Measurements from ENCODE around the gene SLC24A3.

SLC24A3 gene

DNA sequence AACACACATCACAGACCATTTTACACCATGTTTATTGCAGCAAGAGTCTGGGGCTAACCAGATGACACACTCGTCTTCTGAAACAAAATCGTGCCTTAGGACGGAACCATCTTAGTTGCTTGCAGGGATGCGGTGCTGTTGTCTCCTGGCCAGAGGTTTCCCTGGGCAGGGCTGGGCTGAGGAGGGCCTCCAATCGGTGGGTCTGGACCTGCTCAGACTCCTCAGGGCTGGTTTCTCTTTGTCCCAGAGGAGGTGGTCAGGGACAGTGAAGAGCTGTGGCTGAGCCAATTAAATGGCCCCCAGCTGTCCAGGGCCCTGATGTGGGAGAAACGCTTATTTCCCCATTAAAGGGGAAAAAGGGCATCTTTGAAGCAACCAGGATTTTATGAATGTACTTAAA is 117.6 kb downstream of the SLC24A3 start:
- Histone ChIP-seq H3K36me3 (ENCODE audit: insufficient read depth, low read length) (no peaks in the 10 kb centered on the region), H3K9me3 (ENCODE audit: insufficient read depth, low read depth, low read length) (no peaks in the 10 kb centered on the region), H3K9ac (ENCODE audit: low read depth, low read length) (no peak overlapping the region), H3K4me3 (ENCODE audit: low read length) (no peak overlapping the region), H3K27me3 (ENCODE audit: insufficient read depth, low read length) (no peaks in the 10 kb centered on the region), H3K27ac (ENCODE audit: low read depth, low read length) (no peak overlapping the region), H3K4me1 (ENCODE audit: insufficient read depth, low read length) (no peaks in the 10 kb centered on the region)
- 96% methylated on average over 6 of the region's 6 CpGs for WGBS

GRCh38 chr20:19330731-19331130 is 118.3 kb downstream of the SLC24A3 start:
- Histone ChIP-seq H3K4me1 (ENCODE audit: insufficient read depth, low read length) (no peaks in the 10 kb centered on the region), H3K9me3 (ENCODE audit: insufficient read depth, low read depth, low read length) (no peaks in the 10 kb centered on the region), H3K4me3 (ENCODE audit: low read length) (no peak overlapping the region), H3K9ac (ENCODE audit: low read depth, low read length) (no peak overlapping the region), H3K36me3 (ENCODE audit: insufficient read depth, low read length) (no peaks in the 10 kb centered on the region), H3K27ac (ENCODE audit: low read depth, low read length) (no peak overlapping the region), H3K27me3 (ENCODE audit: insufficient read depth, low read length) (no peaks in the 10 kb centered on the region)
- 100% methylated on average over 1 of the region's 1 CpG for WGBS

DNA sequence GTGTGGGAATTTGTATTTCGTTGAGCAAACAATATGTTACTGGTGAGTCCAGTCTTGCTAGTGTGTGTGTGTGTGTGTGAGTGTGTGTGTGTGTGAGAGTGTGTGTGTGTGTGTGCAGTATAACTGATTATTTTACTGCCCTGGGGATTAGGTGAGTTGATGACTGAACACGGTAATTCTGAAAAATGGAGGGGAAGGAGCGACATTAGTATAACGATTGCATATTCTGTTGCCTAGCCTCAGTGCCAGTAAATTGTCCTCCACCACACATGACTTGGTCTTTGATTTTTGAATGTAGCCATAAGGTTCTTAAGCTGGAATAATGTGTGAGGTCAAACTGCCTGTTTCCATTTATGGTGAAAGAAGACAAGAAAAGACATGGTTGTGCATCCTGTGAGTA is 121.1 kb downstream of the SLC24A3 start:
- no peaks in the 10 kb centered on the region for H3K27me3 ChIP-seq (ENCODE audit: insufficient read depth, low read length)
- 93% methylated on average over 4 of the region's 4 CpGs for WGBS
- H3K27ac ChIP-seq (ENCODE audit: low read depth, low read length) = no peak overlapping the region
- no peaks in the 10 kb centered on the region for H3K4me1 ChIP-seq (ENCODE audit: insufficient read depth, low read length)
- no peak overlapping the region for H3K9ac ChIP-seq (ENCODE audit: low read depth, low read length)
- no peaks in the 10 kb centered on the region for H3K9me3 ChIP-seq (ENCODE audit: insufficient read depth, low read depth, low read length)
- H3K4me3 ChIP-seq (ENCODE audit: low read length) = no peak overlapping the region
- no peaks in the 10 kb centered on the region for H3K36me3 ChIP-seq (ENCODE audit: insufficient read depth, low read length)

GRCh38 chr20:19335341-19335740 is 122.9 kb downstream of the SLC24A3 start:
- Histone ChIP-seq H3K27ac (ENCODE audit: low read depth, low read length) (no peak overlapping the region), H3K36me3 (ENCODE audit: insufficient read depth, low read length) (no peaks in the 10 kb centered on the region), H3K4me1 (ENCODE audit: insufficient read depth, low read length) (no peaks in the 10 kb centered on the region), H3K4me3 (ENCODE audit: low read length) (no peak overlapping the region), H3K27me3 (ENCODE audit: insufficient read depth, low read length) (no peaks in the 10 kb centered on the region), H3K9ac (ENCODE audit: low read depth, low read length) (no peak overlapping the region), H3K9me3 (ENCODE audit: insufficient read depth, low read depth, low read length) (no peaks in the 10 kb centered on the region)
- 90% methylated on average over 1 of the region's 1 CpG for WGBS

DNA sequence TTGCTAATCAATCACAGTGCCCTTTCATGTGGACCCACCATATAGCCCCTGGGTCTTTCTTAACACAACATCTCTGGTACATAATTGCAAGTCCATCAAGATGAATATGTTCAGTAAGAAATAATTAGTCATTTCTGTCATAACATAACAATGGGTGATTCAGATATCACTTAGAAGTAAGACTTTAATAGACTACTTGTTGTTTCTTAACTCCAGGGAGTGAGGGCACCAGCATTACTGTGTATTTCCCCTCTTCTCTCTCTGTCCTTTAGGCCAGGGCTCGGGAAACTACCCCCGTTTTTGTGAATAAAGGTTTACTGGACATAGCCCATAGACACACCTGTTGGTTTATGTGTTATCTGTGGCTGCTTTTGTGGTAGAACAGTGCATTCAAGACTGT is 123.5 kb downstream of the SLC24A3 start:
- Histone ChIP-seq H3K9ac (ENCODE audit: low read depth, low read length) (no peak overlapping the region), H3K27me3 (ENCODE audit: insufficient read depth, low read length) (no peaks in the 10 kb centered on the region), H3K27ac (ENCODE audit: low read depth, low read length) (no peak overlapping the region), H3K4me3 (ENCODE audit: low read length) (no peak overlapping the region), H3K9me3 (ENCODE audit: insufficient read depth, low read depth, low read length) (no peaks in the 10 kb centered on the region), H3K4me1 (ENCODE audit: insufficient read depth, low read length) (no peaks in the 10 kb centered on the region), H3K36me3 (ENCODE audit: insufficient read depth, low read length) (no peaks in the 10 kb centered on the region)
- 100% methylated on average over 2 of the region's 2 CpGs for WGBS

GRCh38 chr20:19336631-19337030 is 124.2 kb downstream of the SLC24A3 start:
- no peaks in the 10 kb centered on the region for H3K9me3 ChIP-seq (ENCODE audit: insufficient read depth, low read depth, low read length)
- H3K27me3 ChIP-seq (ENCODE audit: insufficient read depth, low read length) = no peaks in the 10 kb centered on the region

GRCh38 chr20:19338380-19338779 is 125.9 kb downstream of the SLC24A3 start:
- 93% methylated on average over 3 of the region's 3 CpGs for WGBS
- H3K36me3 ChIP-seq (ENCODE audit: insufficient read depth, low read length) = no peaks in the 10 kb centered on the region
- no peak overlapping the region for H3K9ac ChIP-seq (ENCODE audit: low read depth, low read length)
- H3K4me1 ChIP-seq (ENCODE audit: insufficient read depth, low read length) = no peaks in the 10 kb centered on the region
- H3K9me3 ChIP-seq (ENCODE audit: insufficient read depth, low read depth, low read length) = no peaks in the 10 kb centered on the region
- H3K27me3 ChIP-seq (ENCODE audit: insufficient read depth, low read length) = no peaks in the 10 kb centered on the region
- no peak overlapping the region for H3K4me3 ChIP-seq (ENCODE audit: low read length)
- no peak overlapping the region for H3K27ac ChIP-seq (ENCODE audit: low read depth, low read length)

More at GRCh38 chr20:19336631-19337030, 124.2 kb downstream of the SLC24A3 start:
- H3K9ac ChIP-seq (ENCODE audit: low read depth, low read length) = no peak overlapping the region
- no peaks in the 10 kb centered on the region for H3K4me1 ChIP-seq (ENCODE audit: insufficient read depth, low read length)
- no peaks in the 10 kb centered on the region for H3K36me3 ChIP-seq (ENCODE audit: insufficient read depth, low read length)
- WGBS = 97% methylated on average over 4 of the region's 7 CpGs
- no peak overlapping the region for H3K27ac ChIP-seq (ENCODE audit: low read depth, low read length)
- no peak overlapping the region for H3K4me3 ChIP-seq (ENCODE audit: low read length)

DNA sequence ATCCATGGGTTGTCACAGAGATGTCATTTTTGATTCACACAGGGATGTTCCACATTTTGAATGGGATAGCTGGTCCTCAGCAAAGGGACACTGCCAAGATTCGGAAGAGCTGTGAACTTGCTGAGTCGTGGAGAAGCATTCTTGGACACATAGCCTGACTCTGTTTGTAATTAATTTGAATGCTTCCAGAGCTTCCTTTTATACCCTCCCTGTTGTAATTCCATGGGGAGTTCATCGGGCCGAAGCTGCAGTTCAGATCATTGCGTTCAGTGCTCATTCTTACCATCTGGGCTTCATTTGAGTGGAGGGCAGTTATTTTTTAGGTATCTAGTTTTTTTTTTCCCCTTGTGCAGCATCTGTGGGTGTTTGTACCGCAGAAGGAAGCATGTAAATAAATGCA is 126.5 kb downstream of the SLC24A3 start:
- 96% methylated on average over 5 of the region's 6 CpGs for WGBS
- Histone ChIP-seq H3K9me3 (ENCODE audit: insufficient read depth, low read depth, low read length) (no peaks in the 10 kb centered on the region), H3K27me3 (ENCODE audit: insufficient read depth, low read length) (no peaks in the 10 kb centered on the region), H3K4me1 (ENCODE audit: insufficient read depth, low read length) (no peaks in the 10 kb centered on the region), H3K27ac (ENCODE audit: low read depth, low read length) (no peak overlapping the region), H3K9ac (ENCODE audit: low read depth, low read length) (no peak overlapping the region), H3K36me3 (ENCODE audit: insufficient read depth, low read length) (no peaks in the 10 kb centered on the region), H3K4me3 (ENCODE audit: low read length) (no peak overlapping the region)

GRCh38 chr20:19341348-19342053 is 129.1 kb downstream of the SLC24A3 start:
- no peaks in the 10 kb centered on the region for H3K4me1 ChIP-seq (ENCODE audit: insufficient read depth, low read length)
- H3K4me3 ChIP-seq (ENCODE audit: low read length) = no peak overlapping the region
- H3K9ac ChIP-seq (ENCODE audit: low read depth, low read length) = no peak overlapping the region
- no peaks in the 10 kb centered on the region for H3K9me3 ChIP-seq (ENCODE audit: insufficient read depth, low read depth, low read length)
- no peaks in the 10 kb centered on the region for H3K27me3 ChIP-seq (ENCODE audit: insufficient read depth, low read length)
- no peak overlapping the region for H3K27ac ChIP-seq (ENCODE audit: low read depth, low read length)
- 96% methylated on average over 3 of the region's 3 CpGs for WGBS
- no peaks in the 10 kb centered on the region for H3K36me3 ChIP-seq (ENCODE audit: insufficient read depth, low read length)

DNA sequence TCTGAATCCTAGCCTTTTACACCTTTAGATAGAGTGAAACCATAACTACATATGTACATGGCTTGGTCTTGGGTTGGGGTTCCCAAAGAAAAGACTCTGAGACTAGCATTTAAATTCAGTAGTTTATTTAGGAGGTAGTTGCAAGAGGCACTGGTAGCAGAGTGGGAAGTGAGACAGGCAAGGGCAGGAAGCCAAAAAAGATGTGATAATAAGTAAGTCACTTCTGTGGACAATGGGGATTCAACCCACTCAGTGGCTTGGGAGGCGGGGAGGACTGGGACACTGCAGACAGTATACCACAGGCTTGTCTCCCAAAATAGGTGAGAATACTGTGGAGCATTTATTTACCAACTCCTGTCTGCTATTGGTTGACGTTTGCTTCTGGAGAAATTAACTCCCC is 131.9 kb downstream of the SLC24A3 start:
- H3K9ac ChIP-seq (ENCODE audit: low read depth, low read length) = no peak overlapping the region
- H3K27ac ChIP-seq (ENCODE audit: low read depth, low read length) = no peak overlapping the region
- H3K4me1 ChIP-seq (ENCODE audit: insufficient read depth, low read length) = no peaks in the 10 kb centered on the region
- H3K27me3 ChIP-seq (ENCODE audit: insufficient read depth, low read length) = no peaks in the 10 kb centered on the region
- no peaks in the 10 kb centered on the region for H3K9me3 ChIP-seq (ENCODE audit: insufficient read depth, low read depth, low read length)
- H3K4me3 ChIP-seq (ENCODE audit: low read length) = no peak overlapping the region
- 90% methylated on average over 2 of the region's 2 CpGs for WGBS
- no peaks in the 10 kb centered on the region for H3K36me3 ChIP-seq (ENCODE audit: insufficient read depth, low read length)

GRCh38 chr20:19347943-19348456 is 135.6 kb downstream of the SLC24A3 start:
- Histone ChIP-seq H3K9ac (ENCODE audit: low read depth, low read length) (no peak overlapping the region), H3K27me3 (ENCODE audit: insufficient read depth, low read length) (no peaks in the 10 kb centered on the region), H3K4me1 (ENCODE audit: insufficient read depth, low read length) (no peaks in the 10 kb centered on the region), H3K27ac (ENCODE audit: low read depth, low read length) (no peak overlapping the region), H3K9me3 (ENCODE audit: insufficient read depth, low read depth, low read length) (no peaks in the 10 kb centered on the region), H3K36me3 (ENCODE audit: insufficient read depth, low read length) (no peaks in the 10 kb centered on the region), H3K4me3 (ENCODE audit: low read length) (no peak overlapping the region)
- WGBS = 92% methylated on average over 11 of the region's 11 CpGs

DNA sequence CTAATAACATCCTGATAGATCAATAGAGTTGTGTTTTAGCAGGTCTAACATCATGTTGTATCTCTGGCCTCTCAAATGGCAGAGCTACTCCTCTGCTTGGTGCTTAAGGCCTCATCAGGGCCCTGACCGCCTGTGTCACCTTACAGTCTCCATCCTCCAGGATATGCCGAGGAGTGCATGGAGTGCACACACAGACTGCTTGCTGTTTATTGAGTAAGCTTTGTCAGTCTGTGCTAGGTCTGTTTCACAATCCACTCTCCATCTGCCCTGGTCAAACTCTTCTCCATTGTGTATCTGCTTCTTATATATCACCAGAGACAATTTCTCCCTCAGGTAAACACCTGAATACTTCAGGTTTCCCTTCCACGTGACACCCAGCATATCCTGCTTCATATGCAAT is 136.1 kb downstream of the SLC24A3 start:
- H3K4me3 ChIP-seq (ENCODE audit: low read length) = no peak overlapping the region
- no peaks in the 10 kb centered on the region for H3K4me1 ChIP-seq (ENCODE audit: insufficient read depth, low read length)
- 87% methylated on average over 3 of the region's 3 CpGs for WGBS
- no peak overlapping the region for H3K27ac ChIP-seq (ENCODE audit: low read depth, low read length)
- no peaks in the 10 kb centered on the region for H3K9me3 ChIP-seq (ENCODE audit: insufficient read depth, low read depth, low read length)
- H3K36me3 ChIP-seq (ENCODE audit: insufficient read depth, low read length) = no peaks in the 10 kb centered on the region
- H3K9ac ChIP-seq (ENCODE audit: low read depth, low read length) = no peak overlapping the region
- no peaks in the 10 kb centered on the region for H3K27me3 ChIP-seq (ENCODE audit: insufficient read depth, low read length)
